ENCODE data around the gene GNG7.

- no peak for TF ChIP-seq CTCF (IDR thresholded peaks at IDR 0.05)
- peak; percentile 29 for TF ChIP-seq POLR2A (IDR thresholded peaks at IDR 0.05)
Observed at GRCh38 chr19:2475018-2475701, 227.3 kb downstream of the GNG7 start.

Measured in right lobe of liver (tissue), 4 donors.